T-helper 17 cell (primary cell): ENCODE measurements around the gene MRPS26. TPM values are rescaled to one million over a fixed set of nuclear protein-coding genes. Genes with fewer than 3 reads are reported as not detected.
A peak's percentile ranks its signal among the peaks of the same experiment; 100 is the strongest.

Source experiments
- ATAC-seq: fragments of 150-1000 bp; cut with Tn5 transposase; 2 replicates; pipeline ENCODE4 v1.10.0; 2021; ENCODE audit warnings: mild to moderate bottlenecking, moderate library complexity
- DNase-seq, 3 donors: peaks; one replicate each; pipeline versions ENCODE4 v3.0.0 to v3.0.0-alpha.2; 2020 to 2021
- H3K9me3 ChIP-seq: one replicate; pipeline ENCODE4 v1.7.0; 2013; ENCODE audit warnings: low read length, mild to moderate bottlenecking; ENCODE audit not compliant: control insufficient read depth, poor library complexity, severe bottlenecking
- H3K27ac Mint-ChIP-seq: one replicate; pipeline ENCODE4 v1.8.0; 2022; ENCODE audit warnings: mild to moderate bottlenecking, moderate library complexity, mixed read lengths
- H3K27me3 Mint-ChIP-seq: one replicate; pipeline ENCODE4 v1.8.0; 2022; ENCODE audit warnings: mixed read lengths
- H3K36me3 Mint-ChIP-seq: one replicate; pipeline ENCODE4 v1.8.0; 2022; ENCODE audit warnings: low read depth, mixed read lengths
- H3K4me1 Mint-ChIP-seq: one replicate; pipeline ENCODE4 v1.8.0; 2022; ENCODE audit warnings: mild to moderate bottlenecking, mixed read lengths
- H3K4me3 Mint-ChIP-seq: one replicate; pipeline ENCODE4 v1.8.0; 2022; ENCODE audit warnings: mild to moderate bottlenecking, moderate library complexity, mixed read lengths
- total RNA-seq, 4 donors: library from RNA in 2 of 4; stranded (reverse) in 2 of 4; gene quantifications; one replicate each; pipeline ENCODE4 v1.2.3 and lab custom pipeline; 2022 to 2026

The MRPS26 gene
- total RNA-seq, 2 donors from 2014 or later = 16.8 to 17.2 TPM

DNA sequence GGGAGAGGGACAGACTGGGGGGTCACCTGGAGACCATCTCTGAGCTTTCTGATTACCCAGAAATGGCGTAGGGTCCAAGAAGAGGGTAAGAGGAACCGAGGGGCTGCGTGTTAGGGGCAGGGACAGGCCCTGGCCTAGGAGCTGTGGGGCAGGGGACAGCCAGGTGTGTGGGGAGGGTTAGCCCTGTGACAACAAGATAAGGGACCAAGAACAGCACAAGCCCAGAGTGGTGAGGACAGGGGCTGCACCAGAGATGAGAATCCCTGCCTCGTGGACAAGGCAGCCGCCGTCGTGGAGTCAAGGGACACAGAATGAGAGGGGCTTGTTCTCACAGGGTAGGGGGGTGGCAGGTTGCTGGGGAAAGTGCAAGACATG, 39.1 kb downstream of the MRPS26 start:
- ATAC-seq = no peak
- no peaks in the 10 kb centered on the region for H3K9me3 ChIP-seq
- peaks cover 9% of the 10 kb centered on the region for H3K36me3 Mint-ChIP-seq
- no peak overlapping the region for H3K4me3 Mint-ChIP-seq
- no peak overlapping the region for H3K27ac Mint-ChIP-seq
- DNase-seq = no peak
- H3K4me1 Mint-ChIP-seq = peaks cover 11% of the 10 kb centered on the region
- H3K27me3 Mint-ChIP-seq = peaks cover 50% of the 10 kb centered on the region

DNA sequence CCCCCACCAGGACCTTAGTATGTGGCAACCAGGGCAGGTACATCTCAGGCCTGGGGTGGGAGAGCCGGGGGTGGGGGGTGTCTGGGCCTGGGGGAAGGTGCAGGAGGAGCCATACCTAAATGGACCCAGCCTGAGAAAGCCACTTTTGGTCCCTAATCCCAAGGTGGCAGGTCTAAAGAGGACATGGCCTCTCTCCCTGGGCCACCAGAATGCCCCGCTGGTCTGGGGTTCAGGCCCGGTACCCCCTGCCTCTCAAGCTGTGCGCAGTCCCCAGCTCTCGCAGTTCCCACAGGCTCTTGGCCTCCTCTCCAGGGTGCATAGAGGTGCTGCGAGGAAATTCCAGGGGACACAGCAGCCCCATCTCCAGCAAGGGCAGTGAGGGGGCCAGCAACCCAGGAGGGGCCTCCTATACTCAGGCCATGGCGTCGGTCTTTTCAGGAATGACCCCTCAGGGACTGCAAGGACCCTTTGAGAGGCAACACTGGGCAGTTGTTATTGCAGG, 39.8 kb downstream of the MRPS26 start:
- Mint-ChIP-seq H3K4me1 (peaks cover 11% of the 10 kb centered on the region), H3K27ac (no peak overlapping the region), H3K4me3 (no peak overlapping the region), H3K27me3 (peaks cover 52% of the 10 kb centered on the region), H3K36me3 (peaks cover 9% of the 10 kb centered on the region)
- ATAC-seq (no peak), DNase-seq (no peak)
- no peaks in the 10 kb centered on the region for H3K9me3 ChIP-seq

DNA sequence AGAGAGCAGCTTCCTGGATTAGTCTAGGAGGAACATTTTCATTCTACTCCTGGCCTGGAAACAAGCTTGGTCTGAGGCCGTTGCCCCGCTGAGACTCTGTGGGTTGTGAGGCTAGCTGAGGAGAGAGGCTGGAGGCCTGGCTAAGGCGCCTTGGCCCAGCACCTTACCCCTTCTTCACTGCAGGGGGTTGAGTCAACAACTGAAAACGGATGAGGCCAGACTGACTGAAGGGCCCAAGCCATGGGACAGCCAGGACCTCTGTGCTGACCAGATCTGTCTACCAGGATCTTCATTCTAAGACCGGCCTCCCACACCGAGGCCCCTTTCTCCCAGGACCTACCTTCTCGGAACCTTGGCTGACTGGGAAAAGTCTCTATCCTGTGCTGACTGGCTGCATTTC, 42.2 kb downstream of the MRPS26 start:
- Mint-ChIP-seq H3K4me3 (no peak overlapping the region), H3K4me1 (peaks cover 7% of the 10 kb centered on the region), H3K36me3 (peaks cover 8% of the 10 kb centered on the region), H3K27me3 (peaks cover 41% of the 10 kb centered on the region), H3K27ac (no peak overlapping the region)
- no peak for DNase-seq
- no peak for ATAC-seq
- no peaks in the 10 kb centered on the region for H3K9me3 ChIP-seq

DNA sequence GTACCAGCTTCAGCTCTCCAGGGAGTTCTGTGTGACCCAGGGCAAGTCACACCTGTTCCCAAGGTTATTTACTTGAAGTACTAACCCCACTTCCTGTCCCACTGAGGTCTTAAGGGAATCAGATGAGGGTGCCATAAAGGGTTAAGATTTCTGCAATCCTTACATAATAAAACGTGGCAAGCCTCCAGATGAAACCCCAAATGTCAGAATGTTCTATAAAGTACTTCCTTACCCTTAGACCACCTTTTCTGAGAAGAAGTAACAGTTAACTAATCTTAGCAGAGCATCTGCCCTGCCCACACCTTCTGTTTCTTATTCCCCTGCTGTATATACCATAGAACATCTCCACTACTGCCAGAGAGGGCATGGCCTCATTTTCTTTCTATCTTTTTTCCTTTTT, 44.7 kb downstream of the MRPS26 start:
- DNase-seq (no peak), ATAC-seq (no peak)
- Mint-ChIP-seq H3K27me3 (peaks cover 25% of the 10 kb centered on the region), H3K27ac (peak overlapping the region; percentile 45), H3K4me1 (peaks cover 8% of the 10 kb centered on the region), H3K36me3 (peaks cover 6% of the 10 kb centered on the region), H3K4me3 (no peak overlapping the region)
- no peaks in the 10 kb centered on the region for H3K9me3 ChIP-seq

DNA sequence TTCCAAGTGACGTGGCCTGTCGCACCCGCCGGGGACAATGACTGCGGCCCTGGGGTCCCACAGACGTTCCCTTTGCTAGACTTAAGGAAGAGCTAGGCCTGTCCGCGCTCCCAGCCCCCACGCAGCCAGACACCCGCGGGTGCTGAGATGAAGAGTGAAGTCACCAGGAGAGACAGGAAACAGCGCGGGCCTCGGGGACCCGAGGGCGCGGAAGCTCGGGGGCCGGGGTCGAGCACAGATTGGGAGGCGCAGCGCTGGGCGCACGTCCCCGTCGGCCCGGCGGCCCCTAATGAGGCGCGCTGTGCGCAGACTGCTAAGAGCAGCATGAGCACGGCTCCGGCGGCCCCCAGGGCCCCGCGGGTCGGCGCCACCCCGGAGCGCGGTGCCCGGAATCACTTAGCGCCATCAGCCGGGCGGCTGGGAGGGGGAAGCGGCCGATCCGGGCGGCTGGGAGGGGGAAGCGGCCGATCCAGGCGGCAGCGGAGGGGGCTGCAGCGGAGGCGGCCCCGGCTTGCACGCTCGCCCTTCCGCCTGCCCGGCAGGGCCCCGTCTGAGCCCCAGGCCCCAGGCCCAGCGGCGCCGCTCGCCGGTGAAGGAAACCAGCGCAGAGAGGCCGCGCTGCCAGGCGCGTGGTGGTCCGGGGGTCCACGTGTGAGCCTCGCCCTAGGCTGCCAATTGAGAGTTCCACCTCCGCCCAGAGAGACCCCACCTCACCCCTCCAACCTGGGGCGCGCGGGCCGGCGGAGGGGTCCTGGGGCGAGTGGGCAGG, 46.9 kb downstream of the MRPS26 start:
- ATAC-seq (peak; percentile 56), DNase-seq (no peak)
- H3K27ac Mint-ChIP-seq = peak overlapping the region; percentile 63
- H3K27me3 Mint-ChIP-seq = peaks cover 31% of the 10 kb centered on the region
- no peaks in the 10 kb centered on the region for H3K9me3 ChIP-seq
- peaks cover 8% of the 10 kb centered on the region for H3K4me1 Mint-ChIP-seq
- H3K36me3 Mint-ChIP-seq = peaks cover 6% of the 10 kb centered on the region
- peak overlapping the region; percentile 89 for H3K4me3 Mint-ChIP-seq

DNA sequence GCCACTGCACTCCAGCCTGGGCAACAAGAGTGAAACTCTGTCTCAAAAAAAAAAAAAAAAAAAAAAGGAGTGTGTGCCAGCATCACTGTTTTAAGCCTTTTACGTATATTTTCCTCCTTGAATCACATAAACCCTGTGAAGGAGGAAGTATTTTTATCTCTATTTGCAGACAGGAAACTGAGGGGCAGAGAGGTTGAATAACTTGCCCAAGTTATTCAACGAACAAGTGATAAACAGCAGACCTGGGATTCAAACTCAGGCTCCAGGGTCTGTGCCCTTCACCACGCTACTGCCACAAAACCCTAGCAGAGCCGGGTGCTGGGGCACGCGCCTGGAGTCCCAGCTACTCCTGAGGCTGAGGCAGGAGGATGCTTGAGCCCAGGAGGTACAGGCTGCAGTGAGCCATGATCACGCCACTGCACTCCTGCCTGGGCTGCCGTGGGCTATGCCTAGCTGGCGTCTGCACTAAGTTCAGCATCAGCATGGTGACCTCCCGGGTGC, 48.1 kb downstream of the MRPS26 start:
- peak; percentile 64 for ATAC-seq
- Mint-ChIP-seq H3K27ac (peak overlapping the region; percentile 74), H3K4me3 (peak overlapping the region; percentile 62), H3K27me3 (peaks cover 25% of the 10 kb centered on the region), H3K36me3 (peaks cover 6% of the 10 kb centered on the region), H3K4me1 (peaks cover 8% of the 10 kb centered on the region)
- no peak for DNase-seq
- no peaks in the 10 kb centered on the region for H3K9me3 ChIP-seq

DNA sequence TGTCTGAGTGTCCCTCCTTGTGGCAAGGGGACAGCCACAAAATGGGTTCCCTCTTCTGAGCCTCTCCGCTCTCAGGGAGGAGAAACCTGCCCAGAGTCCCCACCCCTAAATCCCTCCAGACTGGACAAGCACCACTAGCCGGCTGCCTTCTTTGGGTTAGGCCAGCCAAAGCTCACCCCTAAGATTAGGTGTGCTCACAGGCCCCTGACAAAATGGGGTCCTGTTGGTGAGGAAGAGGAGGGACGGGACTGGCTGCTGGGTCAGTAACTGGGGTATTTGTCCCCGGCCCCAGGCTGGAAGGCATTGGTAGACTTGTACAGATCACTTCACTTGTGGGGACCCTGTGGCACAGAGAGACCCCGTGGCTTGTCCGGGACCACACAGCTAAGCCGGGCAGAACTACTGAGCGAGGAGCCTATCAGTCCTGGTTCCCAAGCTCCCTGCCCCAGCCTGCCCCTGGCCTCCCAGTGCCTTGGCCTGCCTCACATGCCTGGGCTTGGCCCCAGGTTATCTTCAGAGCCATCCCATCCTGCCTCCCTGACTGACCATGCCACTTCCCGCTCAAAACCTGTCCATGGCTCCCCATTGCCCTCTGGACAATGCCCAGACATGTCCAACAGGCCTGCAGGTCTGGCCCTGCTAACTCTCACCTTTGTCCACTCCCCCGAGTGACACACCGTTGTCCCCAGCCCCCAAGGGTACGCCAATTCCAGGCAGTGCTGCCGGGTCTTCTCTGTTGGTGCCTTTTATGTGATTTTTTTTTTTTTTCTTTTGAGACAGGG, 49.2 kb downstream of the MRPS26 start:
- peak overlapping the region; percentile 45 for H3K4me3 Mint-ChIP-seq
- H3K4me1 Mint-ChIP-seq = peaks cover 8% of the 10 kb centered on the region
- H3K27me3 Mint-ChIP-seq = peaks cover 20% of the 10 kb centered on the region
- DNase-seq (no peak), ATAC-seq (no peak)
- peaks cover 2% of the 10 kb centered on the region for H3K36me3 Mint-ChIP-seq
- H3K9me3 ChIP-seq = no peaks in the 10 kb centered on the region
- peak overlapping the region; percentile 32 for H3K27ac Mint-ChIP-seq

Other genes starting within 250 kb of the MRPS26 start
- under 1 TPM; 0.12 to 0.23 TPM for gene CPXM1, start 245.4 kb upstream of the MRPS26 start, total RNA-seq
- not detected for gene C20orf141, start 231.1 kb upstream of the MRPS26 start, total RNA-seq
- gene TMEM239, start 229.7 kb upstream of the MRPS26 start, total RNA-seq = not detected
- gene PCED1A, start 205.4 kb upstream of the MRPS26 start, total RNA-seq = 10 to 100 TPM; 45.8 to 47.0 TPM
- gene VPS16, start 205.3 kb upstream of the MRPS26 start, total RNA-seq = 10 to 100 TPM; 41.9 to 42.9 TPM
- 10 to 100 TPM; 72.1 to 76.5 TPM for gene PTPRA, start 172.6 kb upstream of the MRPS26 start, total RNA-seq
- gene GNRH2, start 2.4 kb upstream of the MRPS26 start, total RNA-seq = under 1 TPM; 0.92 to 0.94 TPM
- gene OXT, start 25.6 kb downstream of the MRPS26 start, total RNA-seq = under 1 TPM in 1 of 2 donors, not detected in 1; 0.62 TPM
- not detected for gene AVP, start 38.7 kb downstream of the MRPS26 start, total RNA-seq
- 10 to 100 TPM; 21.0 to 34.2 TPM for gene FASTKD5, start 113.8 kb downstream of the MRPS26 start, total RNA-seq
- 1 to 10 TPM; 7.0 to 8.2 TPM for gene UBOX5, start 113.8 kb downstream of the MRPS26 start, total RNA-seq
- gene LZTS3, start 127.5 kb downstream of the MRPS26 start, total RNA-seq = 10 to 100 TPM; 15.7 to 19.1 TPM
- gene DDRGK1, start 158.6 kb downstream of the MRPS26 start, total RNA-seq = 10 to 100 TPM; 43.7 to 45.6 TPM
- 10 to 100 TPM; 39.5 to 41.4 TPM for gene ITPA, start 163.4 kb downstream of the MRPS26 start, total RNA-seq
- 1 to 10 TPM in 1 of 2 donors, under 1 TPM in 1; 0.37 to 1.3 TPM for gene SLC4A11, start 193.1 kb downstream of the MRPS26 start, total RNA-seq